GM12864 (cell line): Measurements from ENCODE around the gene FAM163A.

Experiments
- DNase-seq: peaks from one replicate; pipeline ENCODE4 v3.0.0-alpha.2; 2011; ENCODE audit warnings: low read depth
- H3K4me3 ChIP-seq: 2 replicates; pipeline ENCODE4 v1.5.1; 2011; ENCODE audit warnings: mild to moderate bottlenecking, low read depth, low read length, control low read depth
- CTCF ChIP-seq: IDR thresholded peaks from 2 replicates; pipeline ENCODE4 v1.5.1; 2011; ENCODE audit warnings: low read depth, mild to moderate bottlenecking, moderate library complexity, low read length, control low read depth, inconsistent platforms; ENCODE audit errors: missing control alignments

FAM163A gene

DNA sequence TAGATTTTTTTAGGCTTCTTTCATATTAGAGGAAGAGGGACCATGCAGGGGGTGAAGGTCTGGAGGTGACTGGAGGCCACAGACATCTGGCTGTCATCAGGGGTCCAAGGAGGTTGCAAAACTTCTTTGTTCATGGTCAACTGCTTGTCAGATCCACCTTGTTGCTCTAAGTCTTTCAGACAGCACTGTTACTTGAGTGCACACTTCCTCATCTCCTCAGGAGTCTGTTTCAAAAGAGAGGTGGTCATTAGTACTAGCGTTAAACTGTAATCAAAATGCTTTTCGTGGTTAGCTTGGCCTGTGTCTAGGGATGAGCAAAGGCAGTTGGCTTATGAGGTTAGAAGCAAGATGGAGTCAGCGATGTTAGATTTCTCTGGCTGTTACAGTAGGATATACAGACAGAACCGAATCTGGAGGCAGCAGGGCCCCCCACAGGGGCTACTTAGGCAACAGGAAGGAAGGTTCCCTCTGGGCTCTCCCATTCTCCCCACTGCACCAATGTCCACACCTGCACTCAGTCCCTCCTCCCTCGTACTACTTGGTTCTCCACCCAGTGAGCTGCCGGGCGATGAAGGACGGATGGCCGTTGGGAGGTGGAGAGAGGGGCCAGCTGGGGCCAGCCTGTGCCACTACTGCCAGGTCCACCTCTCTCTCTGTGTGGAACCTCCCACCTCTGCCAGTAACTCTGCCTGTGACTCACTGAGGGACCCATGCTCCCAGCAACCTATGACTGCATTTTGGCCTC is 77.3 kb downstream of the FAM163A start:
- no peak for TF ChIP-seq CTCF
- no peak overlapping the region for H3K4me3 ChIP-seq
- no peak for DNase-seq

GRCh38 chr1:179821524-179821923 is 78.4 kb downstream of the FAM163A start:
- no peak for DNase-seq
- no peak for TF ChIP-seq CTCF
- no peak overlapping the region for H3K4me3 ChIP-seq

DNA sequence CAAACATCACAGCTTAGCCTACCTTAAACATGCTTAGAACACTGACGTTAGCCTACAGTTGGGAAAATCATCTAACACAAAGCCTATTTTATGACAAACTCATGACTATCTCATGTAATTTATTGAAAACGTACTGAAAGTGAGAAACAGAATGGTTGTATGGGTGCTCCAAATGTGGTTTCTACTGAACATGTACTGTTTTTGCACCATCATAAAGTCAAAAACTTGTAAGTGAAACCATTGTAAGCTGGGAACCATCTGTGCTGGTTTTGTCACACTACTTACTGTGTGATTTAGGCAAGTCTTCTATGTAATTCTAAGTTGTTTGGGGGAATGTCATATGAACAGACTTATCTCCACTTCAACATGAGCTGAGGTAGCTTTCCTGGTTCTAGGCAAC is 79.0 kb downstream of the FAM163A start:
- no peak for DNase-seq
- no peak for TF ChIP-seq CTCF
- H3K4me3 ChIP-seq: no peak overlapping the region

DNA sequence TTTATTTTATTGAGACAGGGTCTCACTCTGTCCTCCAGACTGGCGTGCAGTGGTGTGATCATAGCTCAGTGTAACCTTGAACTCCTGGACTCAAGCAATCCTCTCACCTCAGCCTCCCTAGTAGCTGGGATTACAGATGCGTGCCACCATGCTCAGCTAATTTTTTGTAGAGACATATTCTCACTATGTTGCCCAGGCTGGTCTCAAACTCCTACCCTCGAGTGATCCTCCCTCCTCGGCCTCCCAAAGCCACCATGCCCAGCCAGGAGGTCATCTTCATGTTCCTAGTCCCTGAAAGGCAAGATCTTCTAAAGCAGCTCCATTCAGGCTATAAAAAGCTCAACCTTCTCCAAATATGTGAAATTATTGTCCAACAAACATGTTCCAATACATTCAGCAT is 80.6 kb downstream of the FAM163A start:
- no peak for TF ChIP-seq CTCF
- no peak overlapping the region for H3K4me3 ChIP-seq
- no peak for DNase-seq

GRCh38 chr1:179824265-179824664 is 81.2 kb downstream of the FAM163A start:
- no peak for DNase-seq
- no peak for TF ChIP-seq CTCF
- H3K4me3 ChIP-seq: no peak overlapping the region

DNA sequence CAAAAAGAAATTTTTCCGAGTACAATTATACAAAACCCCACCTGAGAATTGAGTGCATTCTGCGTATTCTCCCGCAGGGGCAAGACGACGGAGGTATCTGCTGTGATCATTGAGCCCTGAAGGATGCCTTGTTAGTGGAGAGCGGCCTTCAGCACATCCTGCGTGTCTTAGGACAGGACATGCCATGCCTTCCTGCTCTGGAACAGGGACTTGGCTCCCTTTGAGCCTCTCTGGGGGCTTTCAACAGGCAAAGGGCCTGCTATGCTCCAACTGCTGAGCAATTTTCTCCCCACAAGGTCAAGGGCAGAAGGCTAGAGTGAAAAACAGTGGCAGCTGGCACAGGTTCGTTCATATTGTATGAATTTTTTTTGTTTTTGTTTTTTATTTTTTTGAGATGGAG is 82.1 kb downstream of the FAM163A start:
- no peak for TF ChIP-seq CTCF
- no peak for DNase-seq

DNA sequence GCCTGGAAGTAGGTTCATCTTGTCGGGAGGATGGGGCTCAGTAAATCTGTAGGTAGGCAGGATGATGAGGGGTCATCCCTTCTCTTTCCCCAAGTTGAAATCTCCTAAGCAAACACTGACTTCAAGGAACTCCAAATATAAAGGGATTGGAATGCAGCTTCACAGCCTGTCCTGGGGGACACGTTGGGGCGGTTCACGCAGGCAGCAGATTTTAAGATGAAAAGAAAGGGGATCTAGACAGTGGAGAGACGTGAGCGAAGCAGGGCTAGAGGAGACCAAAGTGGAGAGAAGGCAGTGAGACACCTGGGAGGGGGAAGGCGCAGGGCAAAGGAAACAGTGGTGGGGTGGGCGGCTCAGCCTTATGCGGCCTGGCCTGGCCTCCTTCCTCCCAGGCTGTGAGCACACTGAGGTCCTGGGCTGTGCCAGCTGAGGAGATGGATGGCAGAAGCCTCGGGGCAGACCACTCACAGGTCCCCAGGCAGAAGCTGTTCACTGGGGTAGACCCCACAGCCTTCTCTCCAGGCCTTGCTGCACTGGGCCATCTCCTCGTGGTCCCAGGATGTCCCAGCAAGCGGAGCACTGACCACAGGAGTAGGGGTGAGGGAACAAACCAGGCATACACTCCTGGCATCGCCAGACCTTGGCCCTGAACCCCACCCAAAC is 82.8 kb downstream of the FAM163A start:
- H3K4me3 ChIP-seq: no peak overlapping the region
- DNase-seq: no peak
- TF ChIP-seq CTCF: no peak

More for the DNA sequence above, 82.1 kb downstream of the FAM163A start:
- H3K4me3 ChIP-seq: no peak overlapping the region
